ENCODE data around the gene PTPRM.

The PTPRM gene

GRCh38 chr18:7743256-7743655 is 176.1 kb downstream of the PTPRM start:
- Histone ChIP-seq H2AFZ (ENCODE audit: low read length) (no peak overlapping the region), H3K9ac (ENCODE audit: low read length) (no peak overlapping the region)
- TF ChIP-seq EZH2phosphoT487 (IDR thresholded peaks at IDR 0.05; ENCODE audit: low read length), result no peak
- TF ChIP-seq CTCF (IDR thresholded peaks at IDR 0.05; ENCODE audit: low read length), result no peak
- no peak for TF ChIP-seq EZH2 (optimal IDR thresholded peaks at IDR 0.05; ENCODE audit: low read depth, low read length)

GRCh38 chr18:7746106-7746505 is 179.0 kb downstream of the PTPRM start:
- H3K9me3 ChIP-seq (replicated peaks; ENCODE audit: insufficient read depth, low read length), result no peaks in the 10 kb centered on the region
- H3K4me3 ChIP-seq (ENCODE audit: low read length), result no peak overlapping the region
- no peak overlapping the region for H2AFZ ChIP-seq (ENCODE audit: low read length)
- no peaks in the 10 kb centered on the region for H3F3A ChIP-seq (ENCODE audit: insufficient read depth, low read length)
- H3K4me2 ChIP-seq (ENCODE audit: low read depth, low read length), result no peak overlapping the region
- H4K20me1 ChIP-seq (ENCODE audit: insufficient read depth, low read length), result no peaks in the 10 kb centered on the region
- H3K36me3 ChIP-seq (replicated peaks; ENCODE audit: insufficient read depth, low read length), result no peaks in the 10 kb centered on the region
- no peaks in the 10 kb centered on the region for H3K79me2 ChIP-seq (ENCODE audit: low read length)
- no peak overlapping the region for H3K27ac ChIP-seq (ENCODE audit: low read length)
- H3K27me3 ChIP-seq (replicated peaks; ENCODE audit: insufficient read depth, low read length), result no peaks in the 10 kb centered on the region
- no peaks in the 10 kb centered on the region for H3K9me2 ChIP-seq (replicated peaks; ENCODE audit: insufficient read depth, low read length)
- no peak for DNase-seq
- H3K4me1 ChIP-seq (ENCODE audit: low read length), result no peaks in the 10 kb centered on the region
- no peak for TF ChIP-seq EZH2phosphoT487 (IDR thresholded peaks at IDR 0.05; ENCODE audit: low read length)
- TF ChIP-seq CTCF (IDR thresholded peaks at IDR 0.05; ENCODE audit: low read length), result no peak
- no peak overlapping the region for H3K9ac ChIP-seq (ENCODE audit: low read length)

More at GRCh38 chr18:7743256-7743655, 176.1 kb downstream of the PTPRM start:
- no peak overlapping the region for H3K27ac ChIP-seq (ENCODE audit: low read length)
- H3K9me2 ChIP-seq (replicated peaks; ENCODE audit: insufficient read depth, low read length), result no peaks in the 10 kb centered on the region
- H3K4me3 ChIP-seq (ENCODE audit: low read length), result no peak overlapping the region
- no peak overlapping the region for H3K4me2 ChIP-seq (ENCODE audit: low read depth, low read length)
- H3K36me3 ChIP-seq (replicated peaks; ENCODE audit: insufficient read depth, low read length), result no peaks in the 10 kb centered on the region
- H4K20me1 ChIP-seq (ENCODE audit: insufficient read depth, low read length), result no peaks in the 10 kb centered on the region
- H3K4me1 ChIP-seq (ENCODE audit: low read length), result no peaks in the 10 kb centered on the region
- DNase-seq, result no peak
- no peaks in the 10 kb centered on the region for H3F3A ChIP-seq (ENCODE audit: insufficient read depth, low read length)
- H3K27me3 ChIP-seq (replicated peaks; ENCODE audit: insufficient read depth, low read length), result no peaks in the 10 kb centered on the region
- no peaks in the 10 kb centered on the region for H3K79me2 ChIP-seq (ENCODE audit: low read length)
- H3K9me3 ChIP-seq (replicated peaks; ENCODE audit: insufficient read depth, low read length), result no peaks in the 10 kb centered on the region

GRCh38 chr18:7748251-7749007 is 181.3 kb downstream of the PTPRM start:
- Histone ChIP-seq H3K4me2 (ENCODE audit: low read depth, low read length) (no peak overlapping the region), H3K9me2 (replicated peaks; ENCODE audit: insufficient read depth, low read length) (no peaks in the 10 kb centered on the region), H3K9me3 (replicated peaks; ENCODE audit: insufficient read depth, low read length) (no peaks in the 10 kb centered on the region), H4K20me1 (ENCODE audit: insufficient read depth, low read length) (no peaks in the 10 kb centered on the region), H3K36me3 (replicated peaks; ENCODE audit: insufficient read depth, low read length) (no peaks in the 10 kb centered on the region), H3F3A (ENCODE audit: insufficient read depth, low read length) (no peaks in the 10 kb centered on the region), H3K27me3 (replicated peaks; ENCODE audit: insufficient read depth, low read length) (no peaks in the 10 kb centered on the region), H3K9ac (ENCODE audit: low read length) (no peak overlapping the region), H3K27ac (ENCODE audit: low read length) (no peak overlapping the region), H3K4me3 (ENCODE audit: low read length) (no peak overlapping the region), H3K4me1 (ENCODE audit: low read length) (no peaks in the 10 kb centered on the region), H2AFZ (ENCODE audit: low read length) (no peak overlapping the region), H3K79me2 (ENCODE audit: low read length) (no peaks in the 10 kb centered on the region)
- TF ChIP-seq EZH2 (optimal IDR thresholded peaks at IDR 0.05; ENCODE audit: low read depth, low read length) (no peak), EZH2phosphoT487 (IDR thresholded peaks at IDR 0.05; ENCODE audit: low read length) (no peak), CTCF (IDR thresholded peaks at IDR 0.05; ENCODE audit: low read length) (no peak)
- no peak for DNase-seq
